HL-60 (cell line): ENCODE measurements around the gene MAP3K13.

Experiments used
- DNase-seq, 2 experiments: peaks; one replicate each; pipeline ENCODE4 v3.0.0-alpha.2; 2010 to 2020; ENCODE audit warnings: low read depth in 1 of 2, low spot score in 1 of 2
- H3K27ac ChIP-seq: fragments of 250-450 bp; sonication (Bioruptor Pico); replicated peaks from 2 replicates; pipeline ENCODE4 v1.5.1; 2020; ENCODE audit warnings: mild to moderate bottlenecking, moderate library complexity
- H3K27me3 ChIP-seq: fragments of 250-450 bp; sonication (Bioruptor Pico); 2 replicates; pipeline ENCODE4 v1.5.1; 2021; ENCODE audit warnings: mild to moderate bottlenecking, moderate library complexity; ENCODE audit not compliant: insufficient read depth, poor library complexity, severe bottlenecking
- H3K4me3 ChIP-seq: replicated peaks from 2 replicates; pipeline ENCODE4 v1.5.1; 2011; ENCODE audit warnings: mild to moderate bottlenecking, control low read depth, low read length; ENCODE audit not compliant: insufficient read depth
- CTCF ChIP-seq: IDR thresholded peaks from one replicate; pipeline ENCODE4 v1.5.1; 2011; ENCODE audit warnings: low read length, control low read depth, inconsistent platforms; ENCODE audit not compliant: insufficient read depth
- GABPA ChIP-seq: IDR thresholded peaks from 2 replicates; pipeline ENCODE4 v1.6.1; 2012; ENCODE audit warnings: low read depth
- POLR2AphosphoS5 ChIP-seq: IDR thresholded peaks from 2 replicates; pipeline ENCODE4 v1.6.1; 2012; ENCODE audit warnings: low read depth
- REST ChIP-seq: IDR thresholded peaks from 2 replicates; pipeline ENCODE4 v1.6.1; 2012; ENCODE audit warnings: low read depth; ENCODE audit not compliant: insufficient replicate concordance
- SPI1 ChIP-seq: IDR thresholded peaks from 2 replicates; pipeline ENCODE4 v1.6.1; 2012; ENCODE audit warnings: low read depth, mild to moderate bottlenecking, borderline replicate concordance

MAP3K13 gene

GRCh38 chr3:185332026-185332735 lies 30.8 kb upstream of the MAP3K13 start:
- Histone ChIP-seq H3K4me3 (no peak overlapping the region), H3K27me3 (no peaks in the 10 kb centered on the region), H3K27ac (peak overlapping the region; percentile 55)
- peak; percentile 48 to 69 for DNase-seq
- TF ChIP-seq SPI1 (peak; percentile 90), POLR2AphosphoS5 (no peak), GABPA (no peak), REST (no peak), CTCF (no peak)

GRCh38 chr3:185335799-185336198 lies 27.1 kb upstream of the MAP3K13 start:
- no peak overlapping the region for H3K4me3 ChIP-seq
- H3K27me3 ChIP-seq: no peaks in the 10 kb centered on the region
- no peak overlapping the region for H3K27ac ChIP-seq
- TF ChIP-seq CTCF: no peak
- TF ChIP-seq GABPA: no peak
- TF ChIP-seq SPI1: no peak
- TF ChIP-seq REST: no peak
- DNase-seq: no peak

GRCh38 chr3:185337231-185337816 lies 25.6 kb upstream of the MAP3K13 start:
- no peaks in the 10 kb centered on the region for H3K27me3 ChIP-seq
- no peak overlapping the region for H3K27ac ChIP-seq

More at GRCh38 chr3:185337231-185337816, 25.6 kb upstream of the MAP3K13 start:
- no peak overlapping the region for H3K4me3 ChIP-seq
- no peak for DNase-seq
- TF ChIP-seq GABPA (no peak), POLR2AphosphoS5 (no peak), REST (no peak), CTCF (no peak), SPI1 (no peak)
